ENCODE measurements around the gene FARP1. TPM values are rescaled to one million over a fixed set of nuclear protein-coding genes. Genes with fewer than 3 reads are reported as not detected.

FARP1 gene
- total RNA-seq, 1 donor from 2014 or later = 128 TPM

GRCh38 chr13:98195054-98195791 is 52.3 kb downstream of the FARP1 start:
- Histone ChIP-seq H3K4me3 (ENCODE audit: insufficient read depth, low read depth, low read length) (no peak overlapping the region), H3K9ac (ENCODE audit: low read length) (no peak overlapping the region), H3K79me2 (ENCODE audit: insufficient read depth, low read length) (peaks cover 74% of the 10 kb centered on the region), H4K20me1 (ENCODE audit: insufficient read depth, low read length) (peaks cover 19% of the 10 kb centered on the region), H3K9me3 (ENCODE audit: insufficient read depth, low read depth, low read length) (no peaks in the 10 kb centered on the region), H3K4me2 (ENCODE audit: low read length) (no peak overlapping the region), H2AFZ (ENCODE audit: low read depth, low read length) (no peak overlapping the region), H3K27ac (ENCODE audit: low read depth, low read length) (no peak overlapping the region), H3K4me1 (ENCODE audit: insufficient read depth, low read length) (no peaks in the 10 kb centered on the region), H3K36me3 (ENCODE audit: insufficient read depth, low read length) (no peaks in the 10 kb centered on the region), H3K27me3 (ENCODE audit: insufficient read depth, low read length) (no peaks in the 10 kb centered on the region)
- H3K4me1 Mint-ChIP-seq (ENCODE audit: low read depth, unreplicated experiment) = peaks cover 12% of the 10 kb centered on the region
- H3K27ac Mint-ChIP-seq (ENCODE audit: unreplicated experiment) = no peak overlapping the region
- no peak overlapping the region for H3K4me3 Mint-ChIP-seq (ENCODE audit: unreplicated experiment)
- DNase-seq (ENCODE audit: low read depth) (no peak), FAIRE-seq (no peak)
- peaks cover 8% of the 10 kb centered on the region for H3K36me3 Mint-ChIP-seq (ENCODE audit: low read depth, unreplicated experiment)
- H3K9me3 Mint-ChIP-seq (ENCODE audit: unreplicated experiment) = no peaks in the 10 kb centered on the region
- no peaks in the 10 kb centered on the region for H3K27me3 Mint-ChIP-seq (ENCODE audit: low read depth, unreplicated experiment)
- TF ChIP-seq CTCF (IDR thresholded peaks at IDR 0.05; ENCODE audit: insufficient read depth, low read depth, low read length) (no peak), EZH2 (IDR thresholded peaks at IDR 0.05; ENCODE audit: insufficient read depth, low read length) (no peak)

GRCh38 chr13:98198683-98199082 is 55.8 kb downstream of the FARP1 start:
- no peak overlapping the region for H3K4me3 Mint-ChIP-seq (ENCODE audit: unreplicated experiment)
- Histone ChIP-seq H3K9me3 (ENCODE audit: insufficient read depth, low read depth, low read length) (peaks cover 3% of the 10 kb centered on the region), H3K27ac (ENCODE audit: low read depth, low read length) (no peak overlapping the region), H3K9ac (ENCODE audit: low read length) (no peak overlapping the region), H2AFZ (ENCODE audit: low read depth, low read length) (no peak overlapping the region), H3K4me1 (ENCODE audit: insufficient read depth, low read length) (no peaks in the 10 kb centered on the region), H3K79me2 (ENCODE audit: insufficient read depth, low read length) (peaks cover 79% of the 10 kb centered on the region), H3K4me2 (ENCODE audit: low read length) (no peak overlapping the region), H3K27me3 (ENCODE audit: insufficient read depth, low read length) (no peaks in the 10 kb centered on the region), H3K36me3 (ENCODE audit: insufficient read depth, low read length) (no peaks in the 10 kb centered on the region), H3K4me3 (ENCODE audit: insufficient read depth, low read depth, low read length) (no peak overlapping the region), H4K20me1 (ENCODE audit: insufficient read depth, low read length) (peaks cover 17% of the 10 kb centered on the region)
- no peaks in the 10 kb centered on the region for H3K27me3 Mint-ChIP-seq (ENCODE audit: low read depth, unreplicated experiment)
- H3K36me3 Mint-ChIP-seq (ENCODE audit: low read depth, unreplicated experiment) = peaks cover 8% of the 10 kb centered on the region
- peaks cover 4% of the 10 kb centered on the region for H3K9me3 Mint-ChIP-seq (ENCODE audit: unreplicated experiment)
- H3K27ac Mint-ChIP-seq (ENCODE audit: unreplicated experiment) = no peak overlapping the region
- no peak for TF ChIP-seq CTCF (IDR thresholded peaks at IDR 0.05; ENCODE audit: insufficient read depth, low read depth, low read length)
- TF ChIP-seq EZH2 (IDR thresholded peaks at IDR 0.05; ENCODE audit: insufficient read depth, low read length) = no peak
- H3K4me1 Mint-ChIP-seq (ENCODE audit: low read depth, unreplicated experiment) = peaks cover 15% of the 10 kb centered on the region
- FAIRE-seq = no peak
- no peak for DNase-seq (ENCODE audit: low read depth)

- Mint-ChIP-seq H3K36me3 (ENCODE audit: low read depth, unreplicated experiment) (peaks cover 14% of the 10 kb centered on the region), H3K4me3 (ENCODE audit: unreplicated experiment) (no peak overlapping the region), H3K4me1 (ENCODE audit: low read depth, unreplicated experiment) (peaks cover 15% of the 10 kb centered on the region), H3K9me3 (ENCODE audit: unreplicated experiment) (peaks cover 7% of the 10 kb centered on the region), H3K27ac (ENCODE audit: unreplicated experiment) (no peak overlapping the region), H3K27me3 (ENCODE audit: low read depth, unreplicated experiment) (no peaks in the 10 kb centered on the region)
- Histone ChIP-seq H3K9ac (ENCODE audit: low read length) (no peak overlapping the region), H3K4me3 (ENCODE audit: insufficient read depth, low read depth, low read length) (no peak overlapping the region), H3K9me3 (ENCODE audit: insufficient read depth, low read depth, low read length) (peaks cover 3% of the 10 kb centered on the region), H2AFZ (ENCODE audit: low read depth, low read length) (no peak overlapping the region), H3K4me2 (ENCODE audit: low read length) (no peak overlapping the region), H3K27ac (ENCODE audit: low read depth, low read length) (no peak overlapping the region), H3K4me1 (ENCODE audit: insufficient read depth, low read length) (no peaks in the 10 kb centered on the region), H3K36me3 (ENCODE audit: insufficient read depth, low read length) (no peaks in the 10 kb centered on the region), H4K20me1 (ENCODE audit: insufficient read depth, low read length) (peaks cover 17% of the 10 kb centered on the region), H3K79me2 (ENCODE audit: insufficient read depth, low read length) (peaks cover 82% of the 10 kb centered on the region), H3K27me3 (ENCODE audit: insufficient read depth, low read length) (no peaks in the 10 kb centered on the region)
- FAIRE-seq = no peak
- TF ChIP-seq EZH2 (IDR thresholded peaks at IDR 0.05; ENCODE audit: insufficient read depth, low read length) (no peak), CTCF (IDR thresholded peaks at IDR 0.05; ENCODE audit: insufficient read depth, low read depth, low read length) (no peak)
- no peak for DNase-seq (ENCODE audit: low read depth)
Measured at GRCh38 chr13:98199480-98199879, 56.6 kb downstream of the FARP1 start.

Data from astrocyte (in vitro differentiated cells and primary cell).